HL-60 (cell line): ENCODE results near the gene KAZN.

ENCODE experiments used
- CTCF ChIP-seq: IDR thresholded peaks from one replicate; pipeline ENCODE4 v1.5.1; 2011; ENCODE audit warnings: low read length, control low read depth, inconsistent platforms; ENCODE audit not compliant: insufficient read depth
- GABPA ChIP-seq: IDR thresholded peaks from 2 replicates; pipeline ENCODE4 v1.6.1; 2012; ENCODE audit warnings: low read depth
- POLR2AphosphoS5 ChIP-seq: IDR thresholded peaks from 2 replicates; pipeline ENCODE4 v1.6.1; 2012; ENCODE audit warnings: low read depth
- REST ChIP-seq: IDR thresholded peaks from 2 replicates; pipeline ENCODE4 v1.6.1; 2012; ENCODE audit warnings: low read depth; ENCODE audit not compliant: insufficient replicate concordance
- SPI1 ChIP-seq: IDR thresholded peaks from 2 replicates; pipeline ENCODE4 v1.6.1; 2012; ENCODE audit warnings: low read depth, mild to moderate bottlenecking, borderline replicate concordance

GRCh38 chr1:15146142-15146680 is 547.7 kb downstream of the KAZN start:
- no peak for TF ChIP-seq CTCF
- no peak for TF ChIP-seq POLR2AphosphoS5
- no peak for TF ChIP-seq REST
- no peak for TF ChIP-seq GABPA
- no peak for TF ChIP-seq SPI1
